Fibroblast of lung (primary cell): Measurements from ENCODE around the gene CRHR1.

ENCODE experiments used
- EZH2 ChIP-seq: IDR thresholded peaks from 2 replicates; pipeline ENCODE4 v1.5.1; 2012; ENCODE audit warnings: low read length, control low read depth, mild to moderate bottlenecking; ENCODE audit errors: missing control alignments
- TF ChIP-seq, protein P1 (sequence below), 2 donors: IDR thresholded peaks in 1 of 2; conservative IDR thresholded peaks in 1 of 2; 1 replicate in 1 of 2; 2 replicates in 1 of 2; pipeline ENCODE4 v1.5.1; 2011 to 2012; ENCODE audit warnings: low read length in 2 of 2, control low read depth in 1 of 2, inconsistent platforms in 1 of 2, low read depth in 1 of 2, mild to moderate bottlenecking in 1 of 2

DNA sequence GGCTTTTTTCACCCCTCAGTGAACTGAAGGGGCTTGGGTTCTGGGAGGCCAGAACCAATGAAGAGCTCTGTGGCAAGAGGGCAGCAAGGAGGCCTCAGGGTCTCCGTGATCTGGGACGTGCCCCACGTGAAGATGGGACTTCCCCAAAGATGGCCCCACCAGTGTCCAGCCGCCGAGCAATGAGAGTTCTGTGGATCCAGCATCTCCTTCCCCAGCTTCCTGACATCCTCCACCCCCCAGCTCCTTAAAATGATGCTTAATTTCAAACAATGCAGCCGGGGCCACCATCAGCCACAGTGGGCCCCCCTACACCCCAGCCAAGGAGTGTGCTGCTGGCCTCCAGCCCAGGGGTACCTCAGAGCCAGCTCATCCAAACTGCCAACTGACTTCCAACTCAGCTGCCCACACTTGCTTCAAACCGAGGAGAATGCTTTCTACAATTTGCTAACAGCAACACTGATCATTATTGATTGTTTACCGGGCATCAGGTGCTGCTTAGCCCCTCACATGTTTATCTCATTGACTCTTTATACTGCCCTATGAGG, 54.7 kb downstream of the CRHR1 start:
- TF ChIP-seq, protein P1, sequence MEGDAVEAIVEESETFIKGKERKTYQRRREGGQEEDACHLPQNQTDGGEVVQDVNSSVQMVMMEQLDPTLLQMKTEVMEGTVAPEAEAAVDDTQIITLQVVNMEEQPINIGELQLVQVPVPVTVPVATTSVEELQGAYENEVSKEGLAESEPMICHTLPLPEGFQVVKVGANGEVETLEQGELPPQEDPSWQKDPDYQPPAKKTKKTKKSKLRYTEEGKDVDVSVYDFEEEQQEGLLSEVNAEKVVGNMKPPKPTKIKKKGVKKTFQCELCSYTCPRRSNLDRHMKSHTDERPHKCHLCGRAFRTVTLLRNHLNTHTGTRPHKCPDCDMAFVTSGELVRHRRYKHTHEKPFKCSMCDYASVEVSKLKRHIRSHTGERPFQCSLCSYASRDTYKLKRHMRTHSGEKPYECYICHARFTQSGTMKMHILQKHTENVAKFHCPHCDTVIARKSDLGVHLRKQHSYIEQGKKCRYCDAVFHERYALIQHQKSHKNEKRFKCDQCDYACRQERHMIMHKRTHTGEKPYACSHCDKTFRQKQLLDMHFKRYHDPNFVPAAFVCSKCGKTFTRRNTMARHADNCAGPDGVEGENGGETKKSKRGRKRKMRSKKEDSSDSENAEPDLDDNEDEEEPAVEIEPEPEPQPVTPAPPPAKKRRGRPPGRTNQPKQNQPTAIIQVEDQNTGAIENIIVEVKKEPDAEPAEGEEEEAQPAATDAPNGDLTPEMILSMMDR (conservative IDR thresholded peaks at IDR 0.05 in 1 of 2, IDR thresholded peaks at IDR 0.05 in 1 of 2; ENCODE audit: low read depth in 1 of 2, low read length in 2 of 2) = no peak
- TF ChIP-seq EZH2 = no peak
